H1 (cell line): Measurements from ENCODE around the gene TLE5. TPM values are rescaled to one million over a fixed set of nuclear protein-coding genes. Genes with fewer than 3 reads are reported as not detected.

Experiments used
- CHD7 ChIP-seq: fragments of 300-600 bp; sonication (generic); IDR thresholded peaks from 2 replicates; pipeline ENCODE4 v1.7.1; 2012; ENCODE audit warnings: low read length, moderate library complexity, mild to moderate bottlenecking, inconsistent platforms; ENCODE audit not compliant: insufficient replicate concordance
- KDM1A ChIP-seq: fragments of 200-600, 300-600 bp; sonication (generic); IDR thresholded peaks from 2 replicates; pipeline ENCODE4 v1.7.1; 2016; ENCODE audit warnings: mild to moderate bottlenecking, low read length, borderline replicate concordance
- polyA plus RNA-seq, 7 experiments: library from polyadenylated mRNA; depleted of rRNA in 3 of 7; stranded (reverse) in 5 of 7; unstranded in 2 of 7; fragments of >200 nt in 5 of 7; fragments of 200-250 nt in 2 of 7; gene quantifications; 1 replicate in 5 of 7; 2 replicates in 1 of 7; 4 replicates in 1 of 7; pipeline versions ENCODE4 v1.2.1 to v1.2.3, GENCODE V29; 2011 to 2013; ENCODE audit warnings: missing spikeins in 2 of 7, mixed read lengths in 2 of 7
- total RNA-seq: library from RNA; stranded (reverse); fragmentation: NEBNext Ultra II Directional; extraction: Animal tissue kit (Norgen Biotek cat#: 25700); gene quantifications from 2 replicates; pipeline ENCODE4 v1.2.1, GENCODE V29; 2021

Gene TLE5
- total and polyA plus RNA-seq, 2 of the 8 experiments (the other 6 are each of a cell fraction or from before 2014, with no cell fraction given), result 187 to 285 TPM

- TF ChIP-seq CHD7, result no peak
- TF ChIP-seq KDM1A, result peak; percentile 38; the same call in 1 of the 2 replicates
Measured at GRCh38 chr19:3054265-3054971, 7.9 kb downstream of the TLE5 start (continued).
